ENCODE measurements around the gene HDAC4. TPM values are rescaled to one million over a fixed set of nuclear protein-coding genes. Genes with fewer than 3 reads are reported as not detected.

The HDAC4 gene
- total RNA-seq, 1 experiment from 2014 or later, result 5.5 TPM

DNA sequence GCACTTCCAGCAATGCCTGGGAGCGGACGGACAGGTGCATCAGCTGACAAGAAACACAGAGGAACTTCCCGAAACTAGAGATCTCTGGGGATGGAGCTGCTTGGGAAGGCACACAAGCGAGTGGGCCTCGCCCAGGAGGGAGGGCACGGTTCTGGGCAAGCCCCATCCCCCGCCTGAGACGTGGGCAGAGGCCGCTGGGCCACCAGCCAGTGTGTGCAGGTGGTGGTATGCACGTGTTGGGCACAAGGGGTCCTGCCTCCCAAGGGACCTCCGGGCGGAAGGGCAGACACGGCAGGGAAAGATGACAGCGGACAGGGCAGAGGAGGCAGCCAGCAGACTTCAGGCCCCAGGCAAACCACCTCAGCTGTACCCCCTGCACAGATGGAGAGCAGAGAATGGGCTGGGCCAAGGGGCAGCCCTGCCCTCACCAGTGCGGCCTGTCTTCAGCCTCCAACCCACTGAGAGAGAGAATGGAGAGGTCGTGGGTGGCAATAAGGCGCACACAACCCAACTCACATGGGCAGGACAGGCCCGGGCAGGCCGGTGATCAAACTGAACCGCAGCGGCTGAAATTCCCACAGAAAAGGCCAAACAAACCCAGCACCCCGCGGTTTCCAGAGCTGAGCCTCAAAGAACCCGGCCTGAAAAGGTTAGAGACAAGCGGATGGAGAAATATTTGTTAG is 51.2 kb downstream of the HDAC4 start:
- no peak for DNase-seq (ENCODE audit: low read depth)

- DNase-seq (ENCODE audit: low read depth), result no peak
Measured at GRCh38 chr2:239348563-239349452, 52.0 kb downstream of the HDAC4 start.

- no peak for DNase-seq (ENCODE audit: low read depth)
Measured at GRCh38 chr2:239346676-239347075, 54.1 kb downstream of the HDAC4 start.

DNA sequence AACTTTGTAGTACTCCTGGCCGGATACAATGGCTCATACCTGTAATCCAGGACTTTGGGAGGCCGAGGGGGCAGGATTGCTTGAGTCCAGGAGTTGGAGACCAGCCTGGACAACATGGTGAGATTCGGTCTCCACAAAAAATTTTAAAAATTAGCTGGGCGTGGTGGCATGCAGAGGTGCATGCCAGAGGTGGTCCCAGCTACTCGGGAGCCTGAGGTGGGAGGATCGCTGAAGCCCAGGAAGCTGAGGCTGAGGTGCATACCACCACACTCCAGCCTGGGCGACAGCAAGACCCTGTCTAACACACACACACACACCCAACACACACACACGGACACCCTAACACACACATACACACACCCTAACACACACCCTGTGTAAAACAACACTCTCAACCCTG is 55.6 kb downstream of the HDAC4 start:
- no peak for DNase-seq (ENCODE audit: low read depth)

DNA sequence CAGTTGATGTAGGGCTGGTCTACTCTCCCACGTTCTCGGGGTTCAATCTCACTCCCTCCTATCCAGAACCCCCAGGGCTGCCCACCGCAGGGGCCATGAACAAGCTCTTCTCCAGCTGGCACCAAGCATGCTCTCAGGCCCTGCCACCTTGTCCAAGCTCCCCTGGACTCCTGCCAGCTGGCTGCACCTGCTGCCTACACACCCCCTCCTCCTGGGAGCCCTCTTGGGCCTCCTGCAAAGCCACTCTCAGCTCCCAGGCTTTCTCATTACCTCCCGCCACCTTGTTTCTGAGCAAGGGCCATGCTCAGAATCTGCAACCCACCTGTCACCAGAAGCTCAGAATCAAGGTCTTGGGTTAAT is 56.0 kb downstream of the HDAC4 start:
- no peak for DNase-seq (ENCODE audit: low read depth)

DNA sequence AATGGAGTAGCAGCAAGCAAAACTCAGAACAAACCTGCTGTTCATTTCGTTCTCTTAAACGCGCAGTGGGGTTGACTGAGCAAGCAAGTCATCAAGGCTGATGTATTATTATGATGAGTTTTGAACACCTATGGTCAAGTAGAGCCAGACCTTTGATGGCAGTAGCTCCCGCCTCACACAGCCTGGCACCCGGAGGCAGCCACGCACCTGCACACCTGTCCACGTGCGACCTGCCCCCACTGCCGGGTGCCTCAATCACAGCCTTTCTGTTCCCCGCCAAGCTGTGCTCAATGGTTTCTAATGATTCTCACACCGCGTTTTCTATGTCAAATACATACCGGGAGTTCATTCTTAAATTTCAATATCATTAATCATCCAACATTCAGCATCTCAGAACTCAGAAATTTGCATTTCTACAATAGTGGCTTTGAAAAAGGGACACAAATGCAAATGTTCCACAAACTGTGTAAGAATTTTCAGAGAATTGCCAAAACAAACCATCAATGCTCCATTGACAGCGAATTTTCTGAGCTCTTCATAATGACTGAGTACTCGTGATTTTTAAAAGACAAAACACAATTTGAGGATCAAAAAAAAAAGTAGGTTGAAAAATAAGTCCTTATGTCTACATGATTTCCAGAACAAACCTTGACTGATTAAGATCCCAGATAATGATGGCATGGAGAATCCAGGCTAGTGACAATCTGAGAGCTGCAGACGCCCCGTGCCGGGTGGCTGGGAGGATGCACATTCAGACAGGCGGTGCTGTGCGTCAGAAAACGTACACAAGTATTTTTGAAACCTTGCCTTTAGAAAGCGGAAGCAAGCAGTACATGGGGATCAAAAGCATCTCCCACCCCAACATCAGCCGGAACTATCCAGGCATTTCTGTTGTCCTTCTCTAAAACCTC is 56.6 kb downstream of the HDAC4 start:
- no peak for DNase-seq (ENCODE audit: low read depth)

DNA sequence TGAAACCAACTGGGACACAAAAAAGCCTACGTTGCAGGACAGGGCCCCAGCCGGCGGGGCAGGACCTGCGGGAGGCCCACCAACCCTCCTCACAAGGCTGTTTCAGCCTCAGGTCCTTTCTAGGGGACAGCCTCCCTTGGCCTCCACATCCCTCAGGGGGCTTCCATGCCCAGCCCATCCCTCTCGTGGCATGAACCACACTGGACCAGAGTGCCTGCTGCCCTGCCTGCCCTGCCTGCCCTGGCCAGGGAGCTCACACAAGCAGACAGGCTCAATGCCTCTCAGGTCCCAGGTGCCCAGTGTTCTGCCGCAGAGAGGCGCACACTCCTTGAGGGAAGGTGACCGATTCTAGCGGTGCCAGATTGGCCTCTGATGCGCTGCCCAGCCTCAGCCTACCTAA is 57.4 kb downstream of the HDAC4 start:
- DNase-seq (ENCODE audit: low read depth), result no peak

DNA sequence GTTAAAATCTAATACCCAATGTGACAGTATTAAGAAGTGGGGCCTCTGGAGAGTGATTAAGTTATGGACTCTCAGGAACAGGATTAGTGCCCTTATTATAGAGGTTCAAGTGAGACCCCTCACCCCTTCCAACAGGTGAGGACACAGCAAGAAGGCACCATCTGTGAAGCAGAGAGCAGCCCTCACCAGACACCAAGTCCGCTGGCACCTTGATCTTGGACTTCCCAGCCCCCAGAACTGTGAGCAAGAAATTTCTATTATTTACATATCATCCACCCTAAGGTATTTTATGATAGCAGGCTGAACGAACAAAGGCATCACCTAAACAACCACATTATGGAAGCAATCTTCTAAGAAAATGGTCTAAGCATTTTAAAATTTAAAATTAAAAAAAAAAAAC is 59.0 kb downstream of the HDAC4 start:
- DNase-seq (ENCODE audit: low read depth), result no peak

DNA sequence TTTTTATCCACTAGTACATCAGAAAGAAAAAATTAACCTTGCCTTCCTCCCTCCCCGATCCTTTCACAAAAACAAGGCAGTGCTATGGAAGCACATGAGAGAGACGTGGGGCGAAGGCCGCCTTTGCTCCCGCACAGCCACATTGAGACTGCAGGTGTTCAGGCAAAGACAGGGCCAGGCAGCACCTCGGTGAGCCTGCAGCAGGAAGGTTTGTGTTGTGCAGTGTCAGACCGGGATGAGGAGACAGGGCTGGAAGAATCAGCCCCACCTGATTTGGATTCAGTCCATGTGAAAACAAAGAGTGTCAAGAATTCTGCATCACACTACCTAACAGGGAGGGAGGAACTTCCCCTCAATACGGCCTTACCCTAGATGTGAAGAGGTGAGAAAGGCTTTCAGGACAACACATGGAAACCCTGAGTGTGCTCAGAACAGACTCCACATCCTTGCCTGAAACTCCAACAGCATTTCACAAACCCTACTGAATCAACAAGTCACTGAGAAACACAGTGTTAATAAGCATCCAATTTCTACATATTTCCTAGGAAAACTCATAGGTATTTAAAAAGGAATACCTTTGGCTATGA is 59.6 kb downstream of the HDAC4 start:
- no peak for DNase-seq (ENCODE audit: low read depth)

DNA sequence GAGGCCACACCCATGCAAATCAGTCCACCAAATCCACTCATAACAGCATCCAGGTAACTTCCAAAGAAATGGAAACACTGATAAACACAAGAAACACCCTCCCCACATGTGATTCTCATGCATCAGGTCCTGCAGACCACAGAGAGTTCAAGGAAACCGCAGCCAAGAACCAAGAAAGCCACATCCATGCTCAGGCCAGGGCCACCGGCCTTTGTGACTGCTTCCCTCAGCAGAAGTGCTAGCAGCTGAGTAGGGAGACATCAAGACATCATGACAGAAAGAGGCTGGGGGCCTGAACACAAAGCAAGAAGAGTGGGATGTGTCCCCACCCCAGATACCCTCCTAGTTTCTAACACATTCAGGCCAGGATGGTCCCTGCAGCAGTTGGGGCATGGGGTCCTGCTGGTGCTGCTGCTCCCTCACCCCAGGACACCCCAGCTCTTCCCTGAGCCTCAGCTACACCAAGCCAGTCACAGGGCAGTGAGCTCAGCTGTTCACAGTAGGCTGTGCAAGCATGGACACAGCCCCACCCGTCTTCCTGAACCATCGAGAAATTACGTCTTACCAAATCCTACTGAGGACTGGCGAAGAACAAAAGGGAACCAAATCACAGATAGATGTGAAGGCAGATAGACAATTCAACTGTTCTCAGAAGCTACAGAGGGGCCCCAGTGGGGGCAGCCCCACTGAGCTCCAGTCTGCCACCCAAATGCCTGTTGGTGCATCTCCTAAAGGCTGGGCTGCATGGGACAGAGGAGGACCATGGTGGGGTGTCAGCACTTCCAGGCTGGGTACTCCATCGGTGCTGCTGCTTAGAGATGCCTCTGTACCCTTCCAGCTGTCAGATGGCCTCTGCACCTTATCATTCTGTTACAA is 60.9 kb downstream of the HDAC4 start:
- no peak for DNase-seq (ENCODE audit: low read depth)

DNA sequence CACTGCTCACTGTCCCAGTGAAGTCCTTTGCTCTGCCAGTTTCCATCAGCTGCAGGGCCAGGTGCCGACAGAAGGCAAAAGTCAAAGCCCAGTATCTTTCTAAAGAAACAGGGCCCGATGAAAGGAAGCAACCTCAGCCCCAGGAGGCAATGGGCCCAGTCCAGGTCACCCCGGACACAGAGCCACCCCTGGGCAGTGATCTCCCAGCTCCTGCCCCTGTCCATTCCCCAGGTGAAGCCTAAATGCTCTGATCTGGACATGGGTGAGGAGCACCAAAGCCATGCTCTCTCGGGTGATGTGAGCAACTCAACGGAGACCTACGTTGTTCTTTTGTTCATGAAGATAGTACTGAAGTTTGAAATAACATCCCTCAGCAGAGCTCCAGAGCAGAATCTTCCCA is 61.6 kb downstream of the HDAC4 start:
- DNase-seq (ENCODE audit: low read depth), result no peak

DNA sequence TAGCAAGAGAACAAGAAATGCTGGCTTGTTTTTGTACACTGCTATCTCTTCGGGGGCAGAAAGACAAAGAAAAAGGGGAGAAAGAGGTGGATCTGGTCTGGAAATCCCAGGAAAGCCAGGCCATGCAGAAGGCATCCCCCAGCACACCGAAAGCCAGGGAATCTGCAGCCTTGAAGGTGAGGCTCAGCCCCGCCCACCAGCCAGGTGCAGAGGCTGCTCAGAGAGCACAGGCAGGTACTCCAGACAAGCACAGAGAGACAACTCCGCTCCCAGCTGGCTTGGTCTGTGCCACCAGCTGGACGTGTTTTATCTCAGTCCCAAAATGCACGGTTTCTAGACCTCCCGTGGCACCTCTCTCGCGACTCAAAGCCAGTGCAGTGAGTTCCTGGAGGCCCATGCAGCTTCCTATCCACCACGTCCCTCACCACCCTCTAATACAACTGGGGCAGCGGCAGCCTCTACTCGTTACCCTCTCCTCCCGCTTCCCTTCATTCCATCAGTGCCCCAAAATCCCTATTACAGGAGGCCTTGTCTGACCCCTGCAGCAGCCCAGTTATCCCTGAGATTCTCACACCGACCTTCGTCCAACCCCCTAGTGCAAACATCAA is 62.8 kb downstream of the HDAC4 start:
- DNase-seq (ENCODE audit: low read depth), result no peak

GRCh38 chr2:239337122-239337876 is 63.5 kb downstream of the HDAC4 start:
- DNase-seq (ENCODE audit: low read depth), result no peak

DNA sequence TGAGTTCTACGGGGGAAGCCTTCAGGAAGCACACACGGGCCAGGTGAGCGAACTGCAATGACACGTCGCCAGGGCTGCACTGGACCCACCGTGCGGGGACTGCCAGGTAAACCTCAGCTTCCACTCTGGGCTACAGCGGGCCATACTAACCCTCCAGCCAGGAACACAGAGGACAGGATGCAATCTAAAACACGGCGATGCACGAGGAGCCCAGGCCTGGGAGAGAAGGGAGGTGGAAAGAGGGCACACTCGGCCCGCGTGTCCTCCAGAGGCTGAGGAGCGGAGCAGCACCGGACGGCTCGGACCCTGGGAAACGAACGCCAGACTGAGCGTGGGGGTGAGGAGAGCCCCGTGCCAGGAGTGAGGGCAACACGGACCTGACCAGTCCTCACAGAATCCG is 69.3 kb downstream of the HDAC4 start:
- DNase-seq (ENCODE audit: low read depth), result no peak

- no peak for DNase-seq (ENCODE audit: low read depth)
Measured at GRCh38 chr2:239330836-239331235, 70.0 kb downstream of the HDAC4 start.

- DNase-seq (ENCODE audit: low read depth), result no peak
Measured at GRCh38 chr2:239329972-239330572, 70.7 kb downstream of the HDAC4 start.

DNA sequence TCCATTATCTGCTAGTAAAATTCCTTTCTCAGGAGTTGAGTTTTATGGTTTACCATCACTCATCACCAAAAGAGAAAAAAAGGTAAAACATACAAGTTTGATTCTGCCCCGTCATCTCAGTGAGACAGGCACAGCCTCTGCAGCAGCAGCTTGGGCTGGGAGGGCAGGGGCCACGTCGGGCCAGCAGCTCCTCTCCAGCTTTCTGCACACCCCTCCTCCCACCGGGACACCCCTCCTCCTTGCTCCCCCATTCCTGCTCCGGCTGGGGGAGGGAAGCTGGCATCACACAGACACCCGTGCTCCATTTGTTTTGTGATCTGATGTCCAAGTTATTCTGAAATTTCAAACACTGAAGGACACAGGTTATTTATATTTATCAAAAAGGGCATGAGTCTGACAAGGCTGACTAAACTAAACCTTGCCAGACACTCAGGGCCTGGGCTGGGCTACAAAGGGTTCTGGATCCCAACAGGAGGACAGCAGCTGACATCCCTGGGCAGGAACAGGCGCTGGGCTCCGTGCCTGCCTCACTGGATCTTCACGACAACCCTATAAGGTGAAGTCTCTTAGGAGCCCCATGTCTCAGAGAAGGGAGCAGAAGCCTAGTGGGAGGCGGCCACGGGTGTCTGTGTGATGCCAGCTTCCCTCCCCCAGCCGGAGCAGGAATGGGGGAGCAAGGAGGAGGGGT is 71.4 kb downstream of the HDAC4 start:
- no peak for DNase-seq (ENCODE audit: low read depth)

DNA sequence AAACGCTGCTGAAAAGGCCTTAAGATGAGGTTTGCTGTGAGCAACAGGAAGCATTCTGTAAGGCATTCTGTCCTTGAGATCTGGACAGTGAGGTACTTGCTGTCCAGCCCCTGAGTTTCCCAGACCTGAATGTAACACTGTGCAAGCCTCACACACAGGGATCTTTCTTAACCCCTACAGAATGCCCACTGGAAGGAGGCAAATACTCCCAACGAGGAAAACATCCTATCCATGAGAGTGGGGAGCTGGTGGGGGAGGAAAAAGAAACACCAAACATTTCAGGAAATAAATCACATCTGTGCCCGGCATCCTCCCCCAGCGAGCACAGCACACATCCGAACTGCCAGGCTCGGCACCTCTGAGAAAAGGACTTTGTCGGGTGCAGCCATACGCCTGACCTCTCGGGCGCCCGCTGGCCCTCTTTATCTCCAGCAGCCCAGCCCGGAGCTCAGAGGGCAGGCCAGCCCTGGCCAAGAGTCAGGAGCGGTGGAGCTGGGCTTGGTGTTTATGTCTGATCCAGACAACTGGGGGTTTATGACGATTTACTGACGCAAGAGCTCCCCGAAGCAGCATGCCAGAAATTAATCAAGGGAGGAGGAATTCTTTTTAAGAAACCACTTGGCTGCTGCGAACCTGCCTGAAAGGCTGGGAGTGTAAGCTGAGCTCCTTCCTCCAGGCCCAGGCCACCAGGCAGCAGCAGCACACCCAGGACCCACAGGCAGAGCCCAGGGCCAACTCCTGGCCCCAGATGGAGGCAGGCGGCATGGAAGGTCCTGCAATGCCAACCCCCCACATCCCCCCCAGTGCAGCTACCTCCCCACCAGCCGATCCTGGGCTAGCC is 72.2 kb downstream of the HDAC4 start:
- DNase-seq (ENCODE audit: low read depth), result no peak

Data from Daoy (cell line).